Measurements from ENCODE around the gene HRAS.

The HRAS gene

GRCh38 chr11:507727-508515 is 27.5 kb downstream of the HRAS start:
- TF ChIP-seq POLR2A (IDR thresholded peaks at IDR 0.05; ENCODE audit: low read depth, low read length) = no peak
- no peak for DNase-seq (ENCODE audit: insufficient read length, low spot score)
- no peak for FAIRE-seq

DNA sequence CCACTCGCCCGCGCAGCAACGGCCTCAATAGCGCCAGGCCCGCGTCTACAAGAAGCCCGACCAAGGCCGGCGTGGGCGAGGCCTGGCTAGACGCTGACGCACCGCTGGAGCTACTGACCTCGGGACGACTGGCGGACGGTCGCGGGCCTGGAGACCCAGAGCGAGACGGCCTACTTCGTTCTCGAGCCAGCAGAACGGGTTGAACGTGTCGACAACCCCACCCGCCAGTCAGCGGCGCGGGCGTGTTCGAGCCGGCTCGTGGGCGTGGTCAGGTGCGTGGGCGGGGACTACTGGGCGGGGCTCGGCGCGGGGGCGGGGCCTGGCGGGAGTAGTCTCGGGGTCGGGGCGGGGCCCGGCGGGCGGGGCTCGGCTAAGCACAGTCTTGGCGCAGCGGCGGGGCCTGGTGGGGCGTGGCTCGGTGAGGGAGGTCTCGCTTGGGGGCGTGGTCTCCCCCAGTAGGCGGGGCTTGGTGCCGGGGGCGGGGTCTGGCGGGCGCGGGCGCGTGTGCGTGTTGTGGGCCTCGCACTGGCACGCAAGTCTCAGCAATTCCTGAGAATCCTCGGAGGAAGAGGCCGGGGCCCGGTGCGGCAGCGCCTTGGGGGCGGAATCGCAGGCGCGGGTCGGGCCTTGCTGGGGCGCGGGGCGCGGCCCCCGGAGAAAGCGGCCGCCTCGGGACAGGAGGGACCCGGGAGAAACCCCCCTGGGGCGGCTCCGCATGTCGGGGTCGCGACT is 28.2 kb downstream of the HRAS start, which contains the start of gene RNH1:
TSS of gene RNH1 (minus strand) at position 248 of the 732 bp plus-strand sequence. CDS start 5,080 bp downstream, outside the sequence.
- FAIRE-seq (no peak), DNase-seq (ENCODE audit: insufficient read length, low spot score) (peak; percentile 94)
- TF ChIP-seq POLR2A (IDR thresholded peaks at IDR 0.05; ENCODE audit: low read depth, low read length) = peak; percentile 86

DNA sequence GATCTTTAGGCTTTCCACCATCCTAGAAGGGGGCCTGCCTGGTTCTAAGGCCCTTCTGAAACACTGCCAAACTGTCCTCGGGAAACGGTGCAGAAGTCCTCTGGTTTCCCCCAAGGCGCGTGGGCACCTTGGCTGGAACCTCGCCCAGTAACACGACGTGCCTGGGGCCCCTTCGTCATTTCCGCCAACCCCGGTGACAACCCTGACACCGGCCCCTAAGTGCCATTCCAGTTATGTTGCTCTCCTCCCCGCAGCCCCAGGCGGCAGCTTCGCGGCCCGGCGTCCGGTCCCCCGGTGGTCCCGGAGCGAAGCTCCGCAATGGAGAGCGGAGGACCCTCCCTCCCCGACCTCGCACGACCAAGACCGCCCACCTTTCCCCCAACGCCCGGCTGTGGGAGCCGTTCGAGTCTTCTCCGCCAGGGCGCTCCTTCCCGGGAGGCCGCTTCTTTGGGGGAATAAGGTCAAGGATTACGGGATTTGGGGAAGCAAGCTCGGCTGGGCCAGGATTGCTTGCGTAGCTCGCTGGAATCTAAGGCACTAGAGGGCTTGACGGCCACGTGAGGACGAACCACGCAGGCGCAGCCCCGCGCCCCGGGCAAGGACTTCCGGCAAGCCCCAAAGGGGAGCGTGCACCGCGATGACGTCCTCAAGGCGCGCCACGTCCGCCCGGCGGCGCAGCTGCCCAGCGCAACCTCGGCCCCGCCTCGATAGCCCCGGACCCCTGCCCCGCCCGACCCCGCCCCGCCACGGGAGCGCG is 29.0 kb downstream of the HRAS start:
- DNase-seq (ENCODE audit: insufficient read length, low spot score) (peak; percentile 99), FAIRE-seq (no peak)
- TF ChIP-seq POLR2A (IDR thresholded peaks at IDR 0.05; ENCODE audit: low read depth, low read length) = peak; percentile 48

DNA sequence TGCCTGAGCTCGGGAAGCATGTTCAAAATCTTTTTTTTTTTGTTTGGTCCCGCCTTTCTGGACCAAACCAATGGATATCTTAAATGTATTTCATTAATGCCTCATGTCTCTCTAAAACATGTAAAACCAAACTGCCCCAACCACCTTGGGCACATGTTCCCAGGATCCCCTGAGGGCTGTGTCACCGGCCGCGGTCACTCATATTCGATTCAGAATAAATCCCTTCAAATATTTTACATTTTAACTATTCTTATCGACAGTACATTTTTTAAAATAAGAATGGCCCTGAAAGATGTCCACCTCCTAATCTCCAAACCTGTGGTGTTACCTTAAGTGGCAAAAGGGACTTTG is 30.4 kb downstream of the HRAS start:
- TF ChIP-seq POLR2A (IDR thresholded peaks at IDR 0.05; ENCODE audit: low read depth, low read length) = no peak
- DNase-seq (ENCODE audit: insufficient read length, low spot score) = no peak
- no peak for FAIRE-seq

DNA sequence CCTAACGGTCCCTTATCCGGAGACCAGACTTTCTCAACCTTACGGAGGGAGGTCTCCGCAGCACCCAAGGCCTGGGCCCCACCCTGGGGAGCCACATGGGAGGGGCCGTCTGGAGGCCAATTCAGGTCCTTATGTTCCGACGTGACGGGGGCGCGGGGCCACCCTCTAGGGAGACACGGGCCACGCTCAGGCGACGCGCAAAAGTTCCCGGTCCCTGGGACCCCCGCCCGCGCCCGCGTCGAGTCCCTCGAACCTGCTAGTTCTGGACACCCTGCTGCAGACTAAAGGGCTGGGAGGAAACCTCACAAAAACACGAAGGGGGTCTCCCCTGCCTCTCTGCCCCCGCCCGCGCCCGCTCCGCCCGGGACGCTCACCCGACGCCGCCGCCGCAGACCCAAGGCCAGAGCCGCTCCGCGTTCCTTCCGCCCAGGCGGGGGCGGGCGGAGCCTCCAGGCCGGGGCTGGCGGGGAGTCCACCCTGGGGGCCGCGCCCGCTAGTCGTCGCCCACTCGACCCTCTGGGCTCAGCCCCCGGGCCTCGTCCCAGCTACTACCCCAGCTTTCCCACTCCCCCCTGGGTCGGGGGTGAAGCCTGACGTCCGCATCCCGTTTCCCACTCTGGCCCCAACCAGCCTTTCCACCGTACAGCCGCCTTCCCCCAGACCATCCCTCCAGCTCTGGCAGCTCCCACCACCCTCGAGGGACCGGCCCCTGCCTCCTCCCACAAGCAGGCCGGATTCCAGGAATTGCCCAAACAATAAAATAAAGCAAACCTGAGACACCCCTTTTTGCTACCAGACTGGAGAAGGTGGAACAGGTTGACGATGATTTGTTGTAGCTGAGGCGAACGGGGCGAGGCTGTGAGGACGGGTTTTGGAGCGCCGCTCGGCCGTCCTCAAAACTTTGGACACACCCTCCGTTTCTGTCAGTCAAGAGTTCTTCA is 31.1 kb downstream of the HRAS start:
- FAIRE-seq (no peak), DNase-seq (ENCODE audit: insufficient read length, low spot score) (no peak)
- TF ChIP-seq POLR2A (IDR thresholded peaks at IDR 0.05; ENCODE audit: low read depth, low read length) = no peak

DNA sequence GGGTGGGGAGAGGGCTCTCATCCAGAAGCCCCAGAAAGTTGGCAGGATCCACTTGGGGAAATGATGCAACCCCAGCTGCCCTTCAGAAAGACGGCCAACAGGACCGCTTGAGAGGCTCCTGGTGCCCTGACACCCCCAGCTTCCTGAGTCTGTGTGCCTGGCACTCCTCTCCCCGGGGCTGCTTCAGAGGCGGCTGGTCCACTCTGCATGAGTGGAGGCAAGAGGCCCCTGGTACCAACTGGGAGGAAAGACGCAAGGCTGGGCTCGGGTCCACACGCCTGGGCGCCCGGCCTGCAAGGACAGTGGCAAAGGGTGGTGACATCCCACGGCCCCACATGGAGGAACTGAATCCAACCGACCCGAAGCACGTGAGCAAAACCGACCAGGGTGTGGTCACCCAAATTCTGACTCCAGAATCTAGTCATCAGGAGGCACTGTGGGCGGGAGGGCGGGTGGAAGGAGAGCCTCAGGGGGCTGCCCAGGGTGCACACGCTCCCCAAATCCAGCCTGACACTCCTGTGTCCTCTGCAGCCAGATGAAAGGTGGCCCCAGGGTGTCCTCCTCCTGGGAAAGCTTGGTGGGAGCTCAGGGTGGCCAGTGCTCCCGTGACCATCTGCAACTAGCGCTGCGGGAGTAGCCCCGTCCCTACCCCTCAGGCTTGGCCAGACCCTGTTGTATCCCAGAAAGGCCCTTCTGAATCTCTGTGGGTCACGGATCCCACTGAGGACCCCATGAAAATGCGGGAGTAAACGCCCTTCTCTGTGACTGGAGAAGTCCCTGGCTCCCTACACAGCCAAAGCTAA is 32.0 kb downstream of the HRAS start:
- DNase-seq (ENCODE audit: insufficient read length, low spot score) (no peak), FAIRE-seq (no peak)
- TF ChIP-seq POLR2A (IDR thresholded peaks at IDR 0.05; ENCODE audit: low read depth, low read length) = no peak

DNA sequence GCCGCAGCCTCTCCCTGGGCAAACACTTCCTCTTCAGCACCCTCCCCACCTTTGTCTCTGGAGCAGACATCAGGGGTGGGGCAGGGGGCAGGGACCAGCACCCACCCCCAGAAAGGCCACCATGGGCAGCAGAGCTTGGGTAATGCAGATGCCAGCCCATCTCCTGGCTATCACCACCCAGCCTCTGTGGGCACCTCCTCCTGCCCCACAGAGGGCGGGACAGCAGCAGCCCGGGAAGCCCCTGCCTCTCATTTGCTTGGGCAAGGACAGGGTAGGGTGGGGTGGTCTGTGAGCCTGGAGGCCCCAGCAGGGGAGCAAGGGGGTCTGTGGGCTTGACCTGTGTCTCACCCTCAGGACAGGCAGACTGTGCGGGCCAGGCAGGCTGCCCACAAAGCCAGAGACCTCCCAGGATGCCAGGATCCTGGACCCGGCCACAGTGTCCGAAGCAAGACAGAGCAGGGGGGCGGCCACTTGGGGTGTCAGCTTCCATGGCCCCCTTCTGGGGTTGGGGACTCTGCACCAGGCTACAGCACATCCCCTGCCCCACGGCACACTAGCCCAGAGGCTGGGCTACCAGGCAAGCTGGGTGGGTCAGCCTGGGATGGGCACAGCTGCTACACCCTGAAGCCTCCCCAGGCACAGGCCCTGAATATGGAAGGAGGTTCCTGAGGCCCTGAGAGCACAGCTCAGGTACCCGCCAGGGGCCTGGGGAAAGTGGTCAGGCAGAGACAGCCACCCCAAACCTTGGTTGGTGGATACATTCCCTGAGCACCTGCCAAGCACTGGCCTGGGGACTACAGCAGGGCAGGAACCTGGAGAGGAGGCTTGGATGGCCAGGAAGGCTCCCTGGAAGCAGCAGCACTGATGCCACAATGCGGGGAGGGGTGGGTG is 32.8 kb downstream of the HRAS start:
- no peak for FAIRE-seq
- TF ChIP-seq POLR2A (IDR thresholded peaks at IDR 0.05; ENCODE audit: low read depth, low read length) = no peak
- DNase-seq (ENCODE audit: insufficient read length, low spot score) = no peak

GRCh38 chr11:501683-502287 is 33.6 kb downstream of the HRAS start:
- no peak for TF ChIP-seq POLR2A (IDR thresholded peaks at IDR 0.05; ENCODE audit: low read depth, low read length)
- FAIRE-seq (no peak), DNase-seq (ENCODE audit: insufficient read length, low spot score) (no peak)

DNA sequence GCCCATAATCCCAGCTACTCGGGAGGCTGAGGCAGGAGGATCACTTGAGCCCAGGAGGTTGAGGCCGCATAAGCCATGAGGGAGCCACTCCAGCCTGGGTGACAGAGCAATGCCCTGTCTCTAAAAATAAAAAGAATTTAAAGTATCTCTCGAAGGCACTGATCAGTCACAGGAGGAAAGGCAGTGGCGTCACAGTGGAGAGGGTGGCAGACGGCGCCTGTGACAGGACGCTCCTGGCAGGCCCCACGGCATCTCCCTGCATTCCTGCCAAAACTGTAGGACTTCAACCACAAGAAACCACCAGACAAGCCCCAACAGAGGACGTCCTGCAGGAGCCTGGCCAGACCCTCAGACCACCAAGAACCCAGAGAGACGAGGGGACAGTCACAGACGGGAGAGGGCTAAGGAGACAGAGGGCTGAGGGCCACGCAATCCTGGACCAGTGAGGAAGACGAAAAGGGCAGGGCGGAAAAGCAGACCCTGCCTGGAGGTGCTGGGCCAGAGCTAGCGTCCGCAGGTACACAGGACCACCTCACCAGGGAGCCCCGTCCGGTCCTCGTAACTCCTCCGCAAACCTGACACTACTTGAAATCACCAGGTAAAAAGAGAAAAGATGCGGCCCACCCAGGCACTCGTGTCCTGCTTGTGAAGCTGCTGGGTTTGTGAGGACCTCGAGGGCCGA is 34.2 kb downstream of the HRAS start:
- no peak for FAIRE-seq

DNA sequence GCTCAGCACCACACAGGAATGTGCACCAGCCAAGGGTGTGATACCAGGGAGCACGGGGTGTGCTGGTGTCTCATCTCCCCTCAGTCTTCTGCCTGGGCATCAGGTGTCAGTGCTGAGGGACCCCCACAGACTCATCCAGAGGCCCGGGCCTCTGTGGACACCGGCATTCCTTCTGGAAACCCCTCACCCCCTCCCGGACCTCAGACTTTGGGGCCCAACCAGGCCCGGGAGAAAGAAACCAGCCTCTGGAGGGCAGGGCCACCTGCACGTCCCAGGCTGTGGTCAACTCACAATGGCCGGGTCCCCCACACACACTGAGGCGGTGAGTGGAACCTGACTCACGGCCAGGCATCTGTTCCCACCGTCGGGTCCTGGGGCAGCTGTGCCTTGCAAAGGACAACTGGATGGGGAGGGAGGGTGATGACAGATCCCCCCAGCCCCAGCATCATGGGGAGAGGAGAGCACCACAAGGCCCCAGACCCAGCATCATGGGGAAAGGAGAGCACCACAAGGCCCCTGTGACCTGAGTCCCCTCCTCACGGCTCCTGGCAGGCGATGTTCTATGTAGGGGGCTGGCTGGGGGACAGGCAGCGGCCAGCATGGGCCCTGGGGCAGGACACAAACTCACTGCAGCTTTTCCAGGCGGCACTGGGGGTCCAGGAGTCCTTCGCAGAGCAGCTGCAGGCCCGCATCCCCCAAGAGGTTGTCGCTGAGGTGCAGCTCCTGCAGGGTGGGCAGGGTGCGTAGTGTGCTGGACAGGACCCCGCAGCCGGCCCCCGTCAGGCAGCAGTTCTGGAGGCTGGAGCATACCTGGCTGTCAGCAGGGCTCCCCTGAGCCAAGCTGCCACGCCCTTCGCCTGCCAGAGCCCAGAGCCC is 35.9 kb downstream of the HRAS start:
- TF ChIP-seq POLR2A (IDR thresholded peaks at IDR 0.05; ENCODE audit: low read depth, low read length) = no peak
- DNase-seq (ENCODE audit: insufficient read length, low spot score) (no peak), FAIRE-seq (no peak)

More for the DNA sequence above, 34.2 kb downstream of the HRAS start:
- DNase-seq (ENCODE audit: insufficient read length, low spot score) = no peak
- no peak for TF ChIP-seq POLR2A (IDR thresholded peaks at IDR 0.05; ENCODE audit: low read depth, low read length)

Measured in H54 (cell line).